Duodenal mucosa (tissue), 2 donors: ENCODE results near the gene ADAM21.
"Not testable (repeated sequence)": the region's sequence is repeated elsewhere in the genome, so short reads cannot be mapped to it uniquely, and the experiment has no call there.

Source experiments
- H3K27ac ChIP-seq: one replicate; pipeline ENCODE4 v1.7.0; 2013; ENCODE audit warnings: low read depth, low read length
- H3K27me3 ChIP-seq, 2 donors: one replicate each; pipeline ENCODE4 v1.7.0; 2013; ENCODE audit warnings: low read length in 2 of 2, control low read depth in 1 of 2; ENCODE audit not compliant: insufficient read depth in 2 of 2, control insufficient read depth in 1 of 2
- H3K36me3 ChIP-seq, 2 donors: one replicate each; pipeline ENCODE4 v1.7.0; 2013; ENCODE audit warnings: low read length in 2 of 2, control low read depth in 1 of 2; ENCODE audit not compliant: insufficient read depth in 2 of 2, control insufficient read depth in 1 of 2
- H3K4me1 ChIP-seq, 2 donors: one replicate each; pipeline ENCODE4 v1.7.0; 2013; ENCODE audit warnings: low read length in 2 of 2, control low read depth in 1 of 2; ENCODE audit not compliant: insufficient read depth in 2 of 2, control insufficient read depth in 1 of 2
- H3K4me3 ChIP-seq, 2 donors: one replicate each; pipeline ENCODE4 v1.7.0; 2013; ENCODE audit warnings: low read length in 2 of 2, low read depth in 1 of 2
- H3K9ac ChIP-seq, 2 donors: one replicate each; pipeline ENCODE4 v1.7.0; 2013; ENCODE audit warnings: low read length in 2 of 2, low read depth in 1 of 2
- H3K9me3 ChIP-seq, 2 donors: one replicate each; pipeline ENCODE4 v1.7.0; 2013; ENCODE audit warnings: low read length in 2 of 2, control low read depth in 1 of 2; ENCODE audit not compliant: control insufficient read depth in 1 of 2

The ADAM21 gene

DNA sequence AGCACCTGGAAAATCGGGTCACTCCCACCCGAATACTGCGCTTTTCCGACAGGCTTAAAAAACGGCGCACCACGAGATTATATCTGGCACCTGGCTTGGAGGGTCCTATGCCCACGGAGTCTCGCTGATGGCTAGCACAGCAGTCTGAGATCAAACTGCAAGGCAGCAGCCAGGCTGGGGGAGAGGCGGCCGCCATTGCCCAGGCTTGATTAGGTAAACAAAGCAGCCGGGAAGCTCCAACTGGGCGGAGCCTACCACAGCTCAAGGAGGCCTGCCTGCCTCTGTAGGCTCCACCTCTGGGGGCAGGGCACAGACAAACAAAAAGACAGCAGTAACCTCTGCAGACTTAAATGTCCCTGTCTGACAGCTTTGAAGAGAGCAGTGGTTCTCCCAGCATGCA is 23.5 kb downstream of the ADAM21 start:
- H3K36me3 ChIP-seq, H3K27me3 ChIP-seq, H3K27ac ChIP-seq, H3K9me3 ChIP-seq, H3K9ac ChIP-seq, H3K4me3 ChIP-seq, H3K4me1 ChIP-seq: not testable (repeated sequence)

DNA sequence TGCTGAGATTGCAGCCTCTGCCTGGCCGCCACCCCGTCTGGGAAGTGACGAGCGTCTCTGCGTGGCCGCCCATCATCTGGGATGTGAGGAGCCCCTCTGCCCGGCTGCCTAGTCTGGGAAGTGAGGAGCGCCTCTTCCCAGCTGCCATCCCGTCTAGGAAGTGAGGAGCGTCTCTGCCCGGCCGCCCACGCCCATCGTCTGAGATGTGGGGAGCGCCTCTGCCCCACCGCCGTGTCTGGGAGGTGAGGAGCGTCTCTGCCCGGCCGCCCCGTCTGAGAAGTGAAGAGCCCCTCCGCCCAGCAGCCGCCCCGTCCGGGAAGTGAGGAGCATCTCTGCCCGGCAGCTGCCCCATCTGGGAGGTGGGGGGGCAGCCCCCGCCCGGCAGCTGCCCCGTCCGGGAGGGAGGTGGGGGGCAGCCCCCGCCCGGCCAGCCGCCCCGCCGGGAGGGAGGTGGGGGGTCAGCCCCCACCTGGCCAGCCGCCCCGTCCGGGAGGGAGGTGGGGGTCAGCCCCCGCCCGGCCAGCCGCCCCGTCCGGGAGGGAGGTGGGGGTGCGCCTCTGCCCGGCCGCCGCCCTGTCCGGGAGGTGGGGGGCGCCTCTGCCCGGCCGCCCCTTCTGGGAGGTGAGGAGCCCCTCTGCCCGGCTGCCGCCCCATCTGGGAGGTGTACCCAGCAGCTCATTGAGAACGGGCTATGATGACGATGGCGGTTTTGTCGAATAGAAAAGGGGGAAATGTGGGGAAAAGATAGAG is 25.6 kb downstream of the ADAM21 start:
- not testable (repeated sequence) for H3K9ac ChIP-seq, H3K4me1 ChIP-seq, H3K9me3 ChIP-seq, H3K4me3 ChIP-seq, H3K36me3 ChIP-seq, H3K27ac ChIP-seq, H3K27me3 ChIP-seq

DNA sequence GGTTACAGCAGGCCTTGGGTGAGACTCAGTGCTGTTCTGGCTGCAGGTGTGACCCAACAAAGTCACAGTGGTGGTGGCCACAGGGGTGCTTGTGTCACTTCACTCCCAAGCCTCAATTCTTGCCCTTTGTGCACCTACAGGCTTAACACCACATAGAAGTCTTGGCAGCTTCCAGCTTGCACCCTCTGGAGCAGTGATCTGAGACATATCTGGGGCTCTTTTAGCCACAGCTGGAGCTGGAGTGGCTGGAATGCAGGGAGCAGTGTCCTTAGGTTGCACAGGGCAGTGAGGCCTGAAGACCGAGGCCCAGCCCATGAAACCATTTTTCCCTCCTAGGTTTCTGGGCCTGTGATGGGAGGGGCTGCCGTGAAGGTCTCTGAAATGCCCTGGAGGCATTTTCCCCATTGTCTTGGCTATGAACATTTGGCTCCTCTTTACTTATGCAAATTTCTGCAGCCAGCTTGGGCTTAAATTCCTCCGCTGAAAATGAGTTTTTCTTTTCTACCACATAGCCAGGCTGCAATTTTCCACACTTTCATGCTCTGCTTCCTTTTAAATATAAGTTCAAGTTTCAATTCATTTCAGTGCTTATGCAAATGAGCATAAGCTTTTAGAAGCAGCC is 37.7 kb downstream of the ADAM21 start:
- Histone ChIP-seq H3K27ac (no peak overlapping the region), H3K9ac (no peak overlapping the region), H3K4me1 (no peaks in the 10 kb centered on the region), H3K27me3 (no peaks in the 10 kb centered on the region), H3K9me3 (peaks cover 20 to 27% of the 10 kb centered on the region in 2 donors), H3K36me3 (no peaks in the 10 kb centered on the region), H3K4me3 (no peak overlapping the region)

DNA sequence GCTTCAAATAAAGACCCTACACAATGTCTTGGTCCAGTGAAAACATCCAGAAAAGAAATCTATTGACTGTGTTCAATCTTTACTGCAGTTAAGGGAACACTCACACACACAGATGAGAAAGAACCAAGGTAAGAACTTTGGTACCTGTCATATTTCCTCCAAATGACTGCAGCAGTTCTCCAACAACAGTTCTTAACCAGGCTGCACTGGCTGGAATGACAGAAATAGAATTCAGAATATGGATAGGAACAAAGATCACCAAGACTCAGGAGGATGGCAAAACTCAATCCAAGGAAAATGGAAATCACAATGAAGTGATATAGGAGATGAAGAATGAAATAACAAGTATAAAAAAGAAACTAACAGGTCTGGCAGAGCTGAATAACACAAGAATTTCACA is 46.2 kb downstream of the ADAM21 start:
- Histone ChIP-seq H3K27me3 (no peaks in the 10 kb centered on the region), H3K9me3 (no peaks in the 10 kb centered on the region), H3K27ac (no peak overlapping the region), H3K4me1 (no peaks in the 10 kb centered on the region), H3K36me3 (no peaks in the 10 kb centered on the region), H3K4me3 (no peak overlapping the region), H3K9ac (no peak overlapping the region)
